KMS-11 (cell line): ENCODE measurements around the gene CATSPERE.
"Not testable (repeated sequence)": the region's sequence is repeated elsewhere in the genome, so short reads cannot be mapped to it uniquely, and the experiment has no call there.

ENCODE experiments used
- H2AFZ ChIP-seq: fragments of 200-600 bp; sonication (generic); 2 replicates; pipeline ENCODE4 v1.6.1; 2016; ENCODE audit warnings: antibody characterized with exemption, mixed run types, low read depth
- H3K27ac ChIP-seq: fragments of 200-600 bp; sonication (generic); 2 replicates; pipeline ENCODE4 v1.6.1; 2016; ENCODE audit warnings: mild to moderate bottlenecking, mixed run types
- H3K27me3 ChIP-seq: fragments of 200-600 bp; sonication (generic); 2 replicates; pipeline ENCODE4 v1.6.1; 2017; ENCODE audit warnings: mild to moderate bottlenecking, low read depth, mixed run types, moderate library complexity; ENCODE audit not compliant: insufficient read depth
- H3K36me3 ChIP-seq: fragments of 200-600 bp; sonication (generic); 2 replicates; pipeline ENCODE4 v1.6.1; 2017; ENCODE audit warnings: mild to moderate bottlenecking, mixed run types; ENCODE audit not compliant: insufficient read depth
- H3K4me1 ChIP-seq: fragments of 200-600 bp; sonication (generic); 2 replicates; pipeline ENCODE4 v1.6.1; 2016; ENCODE audit warnings: mild to moderate bottlenecking, low read depth, mixed run types; ENCODE audit not compliant: poor library complexity, severe bottlenecking
- H3K4me2 ChIP-seq: fragments of 200-600 bp; sonication (generic); 2 replicates; pipeline ENCODE4 v1.7.0; 2016; ENCODE audit warnings: mild to moderate bottlenecking, mixed run types
- H3K4me3 ChIP-seq: fragments of 200-600 bp; sonication (generic); IDR thresholded peaks from 2 replicates; pipeline ENCODE4 v1.6.1; 2017; ENCODE audit warnings: low read depth, low read length, mixed read lengths; ENCODE audit not compliant: insufficient read depth
- H3K79me2 ChIP-seq: fragments of 200-600 bp; sonication (generic); 2 replicates; pipeline ENCODE4 v1.6.1; 2016; ENCODE audit warnings: low read depth, mixed run types; ENCODE audit not compliant: insufficient read depth
- H3K9ac ChIP-seq: fragments of 200-600 bp; sonication (generic); 2 replicates; pipeline ENCODE4 v1.6.1; 2016; ENCODE audit warnings: mild to moderate bottlenecking, mixed run types
- H4K20me1 ChIP-seq: fragments of 200-600 bp; sonication (generic); 2 replicates; pipeline ENCODE4 v1.6.1; 2016; ENCODE audit warnings: mild to moderate bottlenecking, mixed run types; ENCODE audit not compliant: insufficient read depth
- TF ChIP-seq, protein P1 (sequence below): fragments of 200-600 bp; sonication (generic); conservative IDR thresholded peaks from 2 replicates; pipeline ENCODE4 v1.6.1; 2017; ENCODE audit warnings: low read depth, mild to moderate bottlenecking, antibody characterized with exemption, low read length, moderate library complexity, mixed read lengths

The CATSPERE gene

DNA sequence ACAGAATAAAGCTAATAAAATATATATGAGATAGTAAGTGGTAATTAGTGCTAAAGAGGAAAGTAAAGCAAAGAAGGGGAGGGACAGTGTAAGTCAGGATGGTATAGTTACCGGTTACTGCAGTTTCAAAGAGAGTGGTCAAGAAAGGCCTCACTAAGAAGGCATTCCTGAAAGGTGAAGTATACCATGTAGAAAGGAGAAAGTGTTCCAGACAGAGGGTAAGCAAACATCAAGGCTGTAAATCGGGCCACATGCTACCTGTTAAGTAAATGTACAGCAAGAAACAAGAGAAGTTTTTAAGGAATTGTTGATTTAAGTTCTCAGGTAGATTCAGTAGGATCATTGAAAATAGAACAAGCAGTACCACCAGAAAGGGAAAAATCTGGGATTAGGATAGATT is 201.5 kb downstream of the CATSPERE start:
- no peak overlapping the region for H3K4me3 ChIP-seq
- no peak overlapping the region for H3K27ac ChIP-seq
- peaks cover 77% of the 10 kb centered on the region; the same call in 1 of the 2 replicates for H3K79me2 ChIP-seq

DNA sequence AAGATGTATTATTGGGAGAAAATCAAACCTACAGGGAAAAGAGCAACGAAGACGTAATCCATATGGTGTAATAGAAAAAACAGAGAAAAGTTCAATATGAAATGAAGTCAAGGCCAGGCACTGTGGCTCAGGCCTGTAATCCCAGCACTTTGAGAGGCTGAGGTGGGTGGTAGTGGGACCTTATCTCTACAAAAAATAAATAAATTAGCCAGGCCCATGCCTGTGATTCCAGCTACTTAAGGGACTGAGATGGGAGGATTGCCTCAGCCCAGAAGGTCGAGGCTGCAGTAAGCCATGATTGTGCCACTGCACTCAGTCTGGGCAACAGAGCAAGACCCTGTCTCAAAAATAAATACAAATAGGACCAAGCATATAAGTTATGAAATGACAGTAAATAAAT is 203.3 kb downstream of the CATSPERE start:
- TF ChIP-seq, protein P1, sequence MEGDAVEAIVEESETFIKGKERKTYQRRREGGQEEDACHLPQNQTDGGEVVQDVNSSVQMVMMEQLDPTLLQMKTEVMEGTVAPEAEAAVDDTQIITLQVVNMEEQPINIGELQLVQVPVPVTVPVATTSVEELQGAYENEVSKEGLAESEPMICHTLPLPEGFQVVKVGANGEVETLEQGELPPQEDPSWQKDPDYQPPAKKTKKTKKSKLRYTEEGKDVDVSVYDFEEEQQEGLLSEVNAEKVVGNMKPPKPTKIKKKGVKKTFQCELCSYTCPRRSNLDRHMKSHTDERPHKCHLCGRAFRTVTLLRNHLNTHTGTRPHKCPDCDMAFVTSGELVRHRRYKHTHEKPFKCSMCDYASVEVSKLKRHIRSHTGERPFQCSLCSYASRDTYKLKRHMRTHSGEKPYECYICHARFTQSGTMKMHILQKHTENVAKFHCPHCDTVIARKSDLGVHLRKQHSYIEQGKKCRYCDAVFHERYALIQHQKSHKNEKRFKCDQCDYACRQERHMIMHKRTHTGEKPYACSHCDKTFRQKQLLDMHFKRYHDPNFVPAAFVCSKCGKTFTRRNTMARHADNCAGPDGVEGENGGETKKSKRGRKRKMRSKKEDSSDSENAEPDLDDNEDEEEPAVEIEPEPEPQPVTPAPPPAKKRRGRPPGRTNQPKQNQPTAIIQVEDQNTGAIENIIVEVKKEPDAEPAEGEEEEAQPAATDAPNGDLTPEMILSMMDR: no peak
- Histone ChIP-seq H2AFZ (no peak overlapping the region), H4K20me1 (no peaks in the 10 kb centered on the region), H3K4me2 (no peak overlapping the region), H3K9ac (no peak overlapping the region), H3K4me1 (peaks cover 4% of the 10 kb centered on the region), H3K4me3 (no peak overlapping the region), H3K27ac (no peak overlapping the region), H3K36me3 (no peaks in the 10 kb centered on the region), H3K27me3 (no peaks in the 10 kb centered on the region), H3K79me2 (peaks cover 68% of the 10 kb centered on the region; the same call in 1 of the 2 replicates)

More for the DNA sequence above, 201.5 kb downstream of the CATSPERE start:
- Histone ChIP-seq H3K9ac (no peak overlapping the region), H3K4me1 (peaks cover 4% of the 10 kb centered on the region), H3K36me3 (no peaks in the 10 kb centered on the region), H4K20me1 (no peaks in the 10 kb centered on the region), H2AFZ (no peak overlapping the region), H3K27me3 (no peaks in the 10 kb centered on the region), H3K4me2 (no peak overlapping the region)
- TF ChIP-seq, protein P1: no peak

DNA sequence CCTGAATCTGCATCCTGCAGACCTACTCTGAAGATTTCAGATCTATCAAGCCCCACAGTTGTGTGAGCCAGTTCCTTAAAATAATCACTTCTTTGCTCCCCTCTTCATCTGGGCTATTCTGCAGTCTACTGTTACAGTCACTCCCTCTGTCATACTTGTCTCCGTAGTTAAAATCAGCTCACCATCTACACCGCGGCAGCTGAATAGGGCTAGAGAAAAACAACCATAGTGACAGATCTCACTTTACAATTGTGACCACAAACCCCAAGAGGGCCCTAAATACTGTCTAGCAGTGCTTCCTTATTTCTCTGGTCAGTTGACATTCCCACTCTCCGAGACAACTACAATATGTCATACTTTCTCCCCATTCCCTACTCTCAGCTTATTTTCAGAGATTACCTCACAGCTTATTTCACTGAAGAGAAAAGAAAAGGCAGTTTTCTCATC is 204.7 kb downstream of the CATSPERE start:
- H3K36me3 ChIP-seq: no peaks in the 10 kb centered on the region
- no peaks in the 10 kb centered on the region for H4K20me1 ChIP-seq
- peaks cover 4% of the 10 kb centered on the region for H3K4me1 ChIP-seq
- no peak overlapping the region for H3K4me3 ChIP-seq
- TF ChIP-seq, protein P1: no peak
- peaks cover 54% of the 10 kb centered on the region; the same call in 1 of the 2 replicates for H3K79me2 ChIP-seq
- no peak overlapping the region for H3K4me2 ChIP-seq
- no peak overlapping the region for H3K9ac ChIP-seq
- H3K27ac ChIP-seq: no peak overlapping the region
- H3K27me3 ChIP-seq: no peaks in the 10 kb centered on the region
- H2AFZ ChIP-seq: no peak overlapping the region

DNA sequence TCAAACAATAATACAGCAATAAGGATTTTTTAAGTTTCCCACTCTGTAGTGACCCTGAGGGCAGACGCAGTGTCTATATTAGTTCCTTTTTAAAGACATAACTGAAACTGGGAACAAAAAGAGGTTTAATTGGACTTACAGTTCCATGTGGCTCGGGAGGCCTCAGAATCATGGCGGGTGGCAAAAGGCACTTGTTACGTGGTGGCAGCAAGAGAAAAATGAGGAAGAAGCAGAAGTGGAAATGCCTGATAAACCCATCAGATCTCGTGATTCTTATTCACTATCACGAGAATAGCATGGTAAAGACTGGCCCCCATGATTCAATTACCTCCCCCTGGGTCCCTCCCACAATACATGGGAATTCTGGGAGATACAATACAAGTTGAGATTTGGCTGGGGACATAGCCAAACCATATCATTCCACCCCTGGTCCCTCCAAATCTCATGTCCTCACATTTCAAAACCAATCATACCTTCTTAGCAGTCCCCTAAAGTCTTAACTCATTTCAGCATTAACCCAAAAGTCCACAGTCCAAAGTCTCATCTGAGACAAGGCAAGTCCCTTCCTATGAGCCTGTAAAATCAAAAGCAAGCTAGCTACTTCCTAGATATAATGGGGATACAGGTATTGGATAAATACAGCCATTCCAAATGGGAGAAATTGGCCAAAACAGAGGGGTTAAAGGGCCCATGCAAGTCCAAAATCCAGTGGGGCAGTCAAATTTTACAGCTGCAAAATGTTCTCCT is 205.8 kb downstream of the CATSPERE start:
- not testable (repeated sequence) for H3K4me3 ChIP-seq, H3K4me1 ChIP-seq, H3K9ac ChIP-seq, H3K36me3 ChIP-seq, H4K20me1 ChIP-seq, H3K27me3 ChIP-seq, H3K27ac ChIP-seq, H3K4me2 ChIP-seq, H2AFZ ChIP-seq
- peaks cover 50% of the 10 kb centered on the region; the same call in 1 of the 2 replicates for H3K79me2 ChIP-seq

DNA sequence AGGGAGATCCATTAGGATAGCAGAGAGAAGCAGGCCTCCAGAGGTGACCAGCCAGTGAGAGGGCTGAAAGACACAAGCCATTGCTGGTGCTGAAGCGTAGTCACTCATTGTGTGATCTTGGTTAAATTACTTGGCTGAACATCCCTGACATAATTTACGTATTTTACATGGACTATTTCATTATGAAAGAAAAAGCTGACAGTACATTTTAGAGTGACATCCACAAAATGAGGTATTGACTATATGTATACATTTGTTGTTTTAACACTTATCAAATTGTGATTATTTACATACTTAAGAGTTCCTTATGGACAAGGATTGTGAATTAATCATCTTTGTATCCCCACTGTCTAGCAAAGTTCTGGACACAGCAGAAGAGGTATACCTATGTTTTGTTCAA is 206.7 kb downstream of the CATSPERE start:
- Histone ChIP-seq H3K79me2 (peaks cover 41% of the 10 kb centered on the region; the same call in 1 of the 2 replicates), H3K27ac (no peak overlapping the region), H3K4me1 (peaks cover 4% of the 10 kb centered on the region), H3K4me3 (no peak overlapping the region), H3K9ac (no peak overlapping the region), H3K4me2 (no peak overlapping the region), H2AFZ (no peak overlapping the region), H3K36me3 (no peaks in the 10 kb centered on the region; the same call in 1 of the 2 replicates), H3K27me3 (no peaks in the 10 kb centered on the region), H4K20me1 (no peaks in the 10 kb centered on the region)
- TF ChIP-seq, protein P1: no peak
